SKM-1 (cell line): Measurements from ENCODE around the gene PTTG1IP.
"Not testable (repeated sequence)": the region's sequence is repeated elsewhere in the genome, so short reads cannot be mapped to it uniquely, and the experiment has no call there.

Source experiments
- DNase-seq: peaks from one replicate; lab custom pipeline; 2025; ENCODE audit not compliant: unreplicated experiment; lab: John Stamatoyannopoulos, UW

The PTTG1IP gene

GRCh38 chr21:44833663-44834062, 39.8 kb downstream of the PTTG1IP start:
- DNase-seq, result no peak

- DNase-seq, result not testable (repeated sequence)
Measured at GRCh38 chr21:44832516-44833255, 40.8 kb downstream of the PTTG1IP start.

- no peak for DNase-seq
Measured at GRCh38 chr21:44831227-44831860, 42.1 kb downstream of the PTTG1IP start.

- DNase-seq, result no peak
Measured at GRCh38 chr21:44829507-44830092, 43.9 kb downstream of the PTTG1IP start.

- no peak for DNase-seq
Measured at GRCh38 chr21:44828362-44829056, 45.0 kb downstream of the PTTG1IP start.

GRCh38 chr21:44823179-44823660, 50.3 kb downstream of the PTTG1IP start:
- DNase-seq, result no peak

GRCh38 chr21:44822484-44823178, 50.9 kb downstream of the PTTG1IP start:
- DNase-seq, result no peak

- no peak for DNase-seq
Measured at GRCh38 chr21:44820851-44821250, 52.6 kb downstream of the PTTG1IP start.

- no peak for DNase-seq
Measured at GRCh38 chr21:44819283-44820243, 53.9 kb downstream of the PTTG1IP start.

- no peak for DNase-seq
Measured at GRCh38 chr21:44818640-44819011, 54.9 kb downstream of the PTTG1IP start.

- DNase-seq, result peak; percentile 37
Measured at GRCh38 chr21:44817914-44818639, 55.4 kb downstream of the PTTG1IP start, which contains the start of gene SUMO3. SUMO3 (minus strand) TSS chr21:44818062; CDS start chr21:44817968, 94 bp downstream.

- DNase-seq, result peak; percentile 57
Measured at GRCh38 chr21:44817506-44817880, 56.0 kb downstream of the PTTG1IP start.

- no peak for DNase-seq
Measured at GRCh38 chr21:44816761-44817505, 56.6 kb downstream of the PTTG1IP start.

- no peak for DNase-seq
Measured at GRCh38 chr21:44815852-44816628, 57.5 kb downstream of the PTTG1IP start.

- DNase-seq, result no peak
Measured at GRCh38 chr21:44815225-44815624, 58.3 kb downstream of the PTTG1IP start.

- DNase-seq, result no peak
Measured at GRCh38 chr21:44814498-44815023, 58.9 kb downstream of the PTTG1IP start.

GRCh38 chr21:44813727-44814126, 59.8 kb downstream of the PTTG1IP start:
- DNase-seq, result no peak
